NCI-H1694 treated with DMSO at 0.1 percent for 48 hours (cell line): Measurements from ENCODE around the gene DCLK1.

Experiments used
- DNase-seq: peaks from one replicate; lab custom pipeline; 2025; lab: John Stamatoyannopoulos, UW

DCLK1 gene

DNA sequence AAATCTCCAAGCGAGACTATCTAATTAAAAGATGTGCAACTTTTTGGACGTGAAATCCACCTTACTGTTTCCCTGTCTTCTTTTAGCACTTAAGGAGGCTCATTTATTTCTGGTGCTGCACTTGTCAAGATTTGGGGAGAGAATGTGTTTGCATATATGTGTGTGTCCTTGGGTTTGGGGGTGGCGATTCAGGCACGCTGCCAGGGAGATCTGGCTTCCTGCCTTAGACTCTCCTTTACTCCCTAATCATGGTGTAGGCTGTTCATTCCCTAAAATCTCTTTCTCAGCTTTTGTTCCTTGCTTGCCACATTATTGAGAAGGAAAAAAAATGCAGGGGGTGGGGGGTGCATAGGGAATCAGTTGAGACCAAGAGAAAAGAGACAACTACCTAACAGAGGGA is 271.2 kb downstream of the DCLK1 start:
- DNase-seq, result no peak

DNA sequence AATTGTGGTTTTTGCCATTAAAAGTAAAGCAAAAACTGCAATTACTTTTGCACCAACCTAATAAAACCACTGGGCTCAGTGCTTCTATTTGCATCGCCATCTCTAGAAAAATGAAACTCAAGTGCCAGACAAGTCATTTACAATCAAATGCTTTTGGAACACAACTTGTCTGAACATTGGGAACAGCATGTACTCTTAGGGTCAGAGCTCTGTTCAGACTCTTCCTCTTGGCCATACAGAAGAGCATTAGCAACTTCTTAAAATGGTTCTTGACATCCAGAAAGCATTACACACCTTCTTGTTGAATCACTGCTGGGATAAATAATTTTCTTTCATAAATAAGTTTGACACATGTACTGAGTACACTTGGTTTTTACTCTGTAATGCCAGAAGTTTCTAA is 272.5 kb downstream of the DCLK1 start:
- DNase-seq, result no peak

DNA sequence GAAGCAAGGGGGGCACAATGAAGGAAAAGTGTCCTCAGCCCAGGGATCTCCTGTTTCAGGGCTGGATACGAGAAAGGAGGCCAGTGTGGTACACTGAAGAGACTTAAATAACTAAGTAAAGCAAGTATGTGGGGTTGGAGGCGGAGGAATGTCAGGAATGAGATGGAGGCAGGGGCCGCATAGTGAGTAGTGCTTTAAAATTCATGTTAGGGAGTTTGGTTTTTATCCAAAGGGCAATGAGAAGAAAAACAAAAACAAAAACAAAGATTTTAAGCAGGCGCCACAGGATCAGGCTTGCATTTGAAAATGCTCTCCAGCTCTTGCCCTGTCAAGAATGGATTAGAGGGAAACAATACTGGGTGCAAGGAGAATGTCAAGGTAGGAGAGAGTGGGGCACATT is 273.4 kb downstream of the DCLK1 start:
- peak; percentile 98 for DNase-seq

DNA sequence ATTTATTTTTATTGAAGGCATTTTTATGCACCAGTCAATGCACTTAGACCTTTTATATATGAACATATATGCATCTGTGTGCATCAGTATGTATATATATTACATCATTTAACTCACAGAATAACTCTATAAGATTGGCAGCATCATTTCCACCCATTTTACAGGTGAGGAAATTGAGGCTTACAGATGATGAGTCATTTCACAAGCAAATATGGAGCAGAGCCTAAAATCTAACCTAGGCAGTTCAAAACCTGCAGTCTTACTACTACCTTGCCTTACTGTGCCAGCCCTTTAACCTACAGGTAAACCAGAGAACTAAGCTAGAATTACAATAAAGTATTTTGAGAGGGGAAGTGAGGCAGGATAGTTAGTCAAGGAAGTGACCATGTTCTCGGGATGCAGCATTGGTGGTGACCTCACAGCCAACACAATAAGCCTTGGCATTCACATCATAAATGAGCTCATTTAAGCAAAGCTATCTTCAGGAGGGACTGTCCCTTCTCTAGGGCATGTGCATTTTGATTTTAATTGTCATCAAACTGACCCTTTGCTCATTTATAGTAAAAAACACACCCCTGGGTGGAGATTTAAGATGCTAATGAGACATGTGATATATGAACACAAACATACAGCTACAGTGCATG is 274.3 kb downstream of the DCLK1 start:
- DNase-seq, result no peak

GRCh38 chr13:35856084-35856483 is 275.1 kb downstream of the DCLK1 start:
- DNase-seq, result no peak

GRCh38 chr13:35855531-35856019 is 275.6 kb downstream of the DCLK1 start:
- DNase-seq, result no peak

DNA sequence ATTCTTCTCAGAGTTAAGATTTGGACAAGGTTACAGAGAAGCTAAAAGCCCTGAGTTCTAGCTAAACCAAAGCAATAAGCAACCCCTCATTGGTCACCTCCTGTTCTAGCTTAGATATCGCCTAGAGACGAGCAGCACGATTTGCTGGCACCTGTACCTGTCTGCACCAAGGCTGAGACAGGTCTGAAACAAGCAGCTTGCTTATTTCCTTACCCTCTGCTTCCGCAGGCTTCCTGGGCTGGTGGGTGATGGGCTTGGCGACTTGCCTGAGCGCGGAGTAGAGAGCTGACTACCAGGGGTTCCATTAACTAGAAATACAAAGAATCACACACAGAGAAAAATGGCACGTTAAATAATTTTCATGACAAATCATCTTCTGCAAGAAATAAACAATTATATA is 276.9 kb downstream of the DCLK1 start:
- no peak for DNase-seq

GRCh38 chr13:35851881-35852280 is 279.3 kb downstream of the DCLK1 start:
- DNase-seq, result no peak

DNA sequence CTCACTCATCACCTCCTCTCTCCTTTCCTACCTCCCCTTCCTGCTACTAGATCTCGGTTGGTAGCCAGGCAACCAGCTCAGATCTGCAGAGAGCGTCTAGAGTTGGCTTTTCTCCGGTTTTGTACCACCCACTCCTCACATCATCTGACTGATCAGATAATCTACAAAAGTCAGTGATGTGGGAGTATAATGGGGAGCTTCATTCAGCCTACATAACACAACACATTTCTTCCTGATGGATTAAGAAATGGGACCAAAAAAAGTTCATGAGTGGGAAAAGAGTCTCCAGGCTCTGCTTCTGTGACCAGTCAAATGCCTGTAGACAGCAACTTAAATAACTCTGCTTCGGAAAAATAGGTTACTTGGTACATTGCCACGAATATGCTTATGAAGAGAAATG is 279.8 kb downstream of the DCLK1 start:
- no peak for DNase-seq

GRCh38 chr13:35850569-35850968 is 280.6 kb downstream of the DCLK1 start:
- no peak for DNase-seq

GRCh38 chr13:35849256-35849644 is 281.9 kb downstream of the DCLK1 start:
- DNase-seq, result no peak

GRCh38 chr13:35848336-35849255 is 282.6 kb downstream of the DCLK1 start:
- no peak for DNase-seq

DNA sequence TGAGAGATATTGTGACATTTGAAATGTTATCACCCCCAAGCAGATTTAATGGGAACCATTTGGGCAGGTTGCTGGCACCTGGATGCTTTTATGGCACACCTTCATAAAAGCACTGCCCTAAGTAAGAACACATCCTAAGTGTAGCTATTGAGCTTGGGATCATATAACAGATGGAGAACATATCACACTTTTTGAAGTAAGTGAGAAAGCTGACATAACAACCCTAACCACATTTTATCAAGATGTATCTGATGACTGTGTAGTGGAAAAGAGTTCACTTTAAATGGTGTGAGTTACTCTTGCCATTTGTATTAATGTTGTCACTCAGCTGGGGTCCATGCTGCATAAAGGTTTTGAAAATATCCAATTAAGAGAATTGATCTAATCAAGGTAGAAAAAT is 287.9 kb downstream of the DCLK1 start:
- DNase-seq, result no peak

- DNase-seq, result no peak
Measured at GRCh38 chr13:35841060-35841521, 290.1 kb downstream of the DCLK1 start.

GRCh38 chr13:35839806-35840205 is 291.4 kb downstream of the DCLK1 start:
- DNase-seq, result no peak

DNA sequence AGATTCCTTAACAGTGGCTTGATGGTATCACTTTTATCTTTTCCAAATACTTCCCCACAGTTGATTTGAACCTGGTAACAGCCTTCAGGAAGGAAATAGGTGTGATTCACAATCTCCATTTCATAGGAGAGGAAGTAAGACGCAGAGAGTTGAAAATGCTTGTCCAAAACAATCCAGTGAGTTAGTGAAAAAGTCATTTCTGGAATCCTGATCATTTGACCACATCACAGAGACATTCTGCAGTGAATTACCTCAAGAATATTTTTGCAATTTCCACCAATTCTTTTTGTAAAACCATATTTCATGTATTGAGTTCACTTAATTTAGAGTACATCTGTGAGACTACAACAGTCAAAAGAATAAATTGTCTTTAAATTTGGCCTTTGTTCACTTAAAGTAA is 292.8 kb downstream of the DCLK1 start:
- DNase-seq, result no peak

- DNase-seq, result no peak
Measured at GRCh38 chr13:35836446-35836845, 294.7 kb downstream of the DCLK1 start.

DNA sequence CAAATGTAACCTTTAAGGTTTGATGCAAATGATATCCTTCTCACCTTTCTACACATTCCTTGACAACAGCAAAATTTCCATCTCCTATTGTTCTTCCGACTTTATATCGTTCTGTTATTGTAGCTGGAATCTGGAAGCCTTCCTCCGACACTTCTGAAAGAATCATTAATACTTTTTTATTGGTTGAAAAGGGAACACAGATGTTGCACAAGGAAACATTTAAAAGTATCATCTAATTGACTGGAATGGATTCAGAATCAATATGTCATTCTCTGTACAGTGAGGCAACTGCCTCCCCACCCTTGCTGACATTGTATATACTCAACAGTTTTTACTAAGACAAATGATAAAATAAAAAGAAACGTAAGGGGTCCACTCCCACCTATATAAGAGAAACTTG is 295.2 kb downstream of the DCLK1 start:
- no peak for DNase-seq

GRCh38 chr13:35833608-35834275 is 297.4 kb downstream of the DCLK1 start:
- DNase-seq, result peak; percentile 63

DNA sequence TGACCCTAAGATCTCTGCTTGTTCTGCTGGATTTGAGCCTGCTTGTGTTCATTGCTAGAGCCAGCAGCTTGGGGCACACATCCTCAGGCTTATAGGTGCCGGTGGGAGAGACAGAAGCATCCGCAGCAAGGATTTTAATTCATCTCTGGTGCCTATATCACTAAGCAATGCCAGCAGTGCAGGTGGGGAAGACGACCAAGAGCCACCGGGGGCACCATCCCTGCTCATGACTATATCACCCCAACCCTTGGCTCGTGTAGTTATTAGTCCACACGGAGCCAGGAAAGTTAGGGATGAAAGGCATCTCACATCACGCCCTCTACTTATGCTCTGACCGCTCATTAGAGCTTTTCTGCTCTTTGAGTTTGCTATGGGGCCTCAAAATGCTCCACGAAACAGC is 298.2 kb downstream of the DCLK1 start:
- DNase-seq, result no peak

DNA sequence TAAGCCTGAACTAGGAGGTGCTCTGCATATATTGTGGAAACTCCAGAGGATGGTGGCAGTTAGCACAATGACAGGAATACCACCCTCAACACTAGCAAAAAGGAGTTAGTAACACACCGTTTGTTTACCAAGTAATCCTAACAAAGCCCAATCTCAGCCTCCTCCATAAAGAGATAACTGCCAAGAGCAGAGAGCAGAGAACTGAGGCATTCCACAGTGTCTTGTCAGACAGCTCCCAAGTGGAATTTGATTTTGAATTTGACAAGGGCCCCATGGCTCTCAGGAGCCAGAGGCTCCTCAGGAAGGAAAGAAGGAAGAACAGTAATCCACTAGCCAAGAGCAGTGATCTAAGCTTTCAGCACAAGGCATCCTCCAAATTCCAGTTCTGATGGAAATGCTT is 298.6 kb downstream of the DCLK1 start:
- DNase-seq, result no peak

DNA sequence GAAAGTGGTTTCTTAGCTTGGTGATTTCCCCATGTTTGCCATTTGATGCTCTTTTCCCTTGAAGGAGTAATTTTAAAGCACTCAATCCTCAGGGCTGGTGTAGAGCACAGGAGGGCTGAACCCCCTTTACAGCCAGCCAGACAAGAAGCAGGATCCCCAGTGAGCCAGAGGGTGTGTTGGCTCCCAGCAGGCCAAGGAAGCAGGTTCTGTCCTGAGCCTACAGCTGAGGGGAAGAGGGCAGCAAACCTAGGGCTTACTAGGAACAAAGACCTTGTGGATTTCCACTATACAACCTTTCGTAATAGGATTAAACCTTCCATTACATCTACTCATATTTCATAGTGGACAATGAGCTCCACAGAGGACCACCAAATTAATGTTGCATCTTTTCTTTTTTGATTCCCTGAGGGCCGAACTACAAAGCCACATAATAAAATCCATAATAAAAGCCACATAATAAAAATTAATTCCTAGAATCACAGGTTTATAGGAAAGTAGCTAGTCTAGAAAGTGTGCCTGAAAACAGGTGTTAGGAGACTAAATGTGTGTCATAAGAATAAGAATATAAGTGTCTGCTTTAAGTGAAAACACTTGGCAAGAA is 300.2 kb downstream of the DCLK1 start:
- DNase-seq, result no peak
